ENCODE results near the gene IL17RA.
A peak's percentile ranks its signal among the peaks of the same experiment; 100 is the strongest.

The IL17RA gene

GRCh38 chr22:17138513-17138912, 53.7 kb downstream of the IL17RA start:
- Histone ChIP-seq H2AK5ac (ENCODE audit: low read depth, low read length) (no peak overlapping the region), H2BK120ac (ENCODE audit: low read depth, low read length) (no peak overlapping the region), H3K4ac (ENCODE audit: low read length) (no peak overlapping the region), H3K23ac (ENCODE audit: low read depth, low read length, poor library complexity) (no peak overlapping the region), H2BK5ac (ENCODE audit: low read length) (no peak overlapping the region), H3K14ac (ENCODE audit: low read length) (no peak overlapping the region), H3K27ac (replicated peaks; ENCODE audit: low read length) (no peak overlapping the region), H3K9me3 (replicated peaks in 1 of 2; ENCODE audit: control insufficient read depth in 2 of 2, insufficient read depth in 1 of 2, low read depth in 1 of 2, low read length in 2 of 2) (peaks cover 0 to 2% of the 10 kb centered on the region in 2 donors), H4K8ac (ENCODE audit: low read depth, low read length) (no peak overlapping the region), H3K18ac (ENCODE audit: low read length) (no peak overlapping the region), H3K4me2 (ENCODE audit: insufficient read depth, low read length, poor library complexity, severe bottlenecking) (no peak overlapping the region), H4K91ac (ENCODE audit: low read depth, low read length, poor library complexity) (no peak overlapping the region), H2BK12ac (ENCODE audit: low read length) (no peak overlapping the region), H2AFZ (ENCODE audit: low read length) (no peak overlapping the region), H3K4me3 (ENCODE audit: low read length in 2 of 2) (no peak overlapping the region), H3K79me1 (ENCODE audit: low read depth, low read length) (peaks cover 7% of the 10 kb centered on the region), H2BK15ac (ENCODE audit: low read length) (no peak overlapping the region), H3K27me3 (ENCODE audit: control insufficient read depth in 3 of 3, insufficient read depth in 3 of 3, low read depth in 1 of 3, low read length in 3 of 3) (no peaks in the 10 kb centered on the region), H3K4me1 (ENCODE audit: control insufficient read depth in 2 of 2, insufficient read depth in 1 of 2, low read depth in 1 of 2, low read length in 2 of 2) (peaks cover 0 to 2% of the 10 kb centered on the region in 2 donors), H3K36me3 (replicated peaks in 1 of 2; ENCODE audit: control insufficient read depth in 2 of 2, insufficient read depth in 2 of 2, low read length in 2 of 2) (peaks cover 33 to 71% of the 10 kb centered on the region in 2 donors), H3K9ac (ENCODE audit: low read depth, low read length, poor library complexity) (no peak overlapping the region)
- DNase-seq (ENCODE audit: low spot score), result no peak
- WGBS, 2 donors (ENCODE audit: extremely low coverage in 2 of 2, insufficient read length in 2 of 2, insufficient replicate concordance in 1 of 2), result no CpG with 5 or more reads among the region's 11 CpGs

- no peak overlapping the region for H3K4me3 ChIP-seq (ENCODE audit: low read length in 2 of 2)
- peaks cover 34 to 79% of the 10 kb centered on the region in 2 donors for H3K36me3 ChIP-seq (replicated peaks in 1 of 2; ENCODE audit: control insufficient read depth in 2 of 2, insufficient read depth in 2 of 2, low read length in 2 of 2)
- H3K23ac ChIP-seq (ENCODE audit: low read depth, low read length, poor library complexity), result no peak overlapping the region
- H3K4me1 ChIP-seq (ENCODE audit: control insufficient read depth in 2 of 2, insufficient read depth in 1 of 2, low read depth in 1 of 2, low read length in 2 of 2), result peaks cover 0 to 2% of the 10 kb centered on the region in 2 donors
- DNase-seq (ENCODE audit: low spot score), result no peak
- H3K4ac ChIP-seq (ENCODE audit: low read length), result no peak overlapping the region
- H3K9me3 ChIP-seq (replicated peaks in 1 of 2; ENCODE audit: control insufficient read depth in 2 of 2, insufficient read depth in 1 of 2, low read depth in 1 of 2, low read length in 2 of 2), result peaks cover 0 to under 1% of the 10 kb centered on the region in 2 donors
- no peak overlapping the region for H3K27ac ChIP-seq (replicated peaks; ENCODE audit: low read length)
- H2AK5ac ChIP-seq (ENCODE audit: low read depth, low read length), result no peak overlapping the region
- no peak overlapping the region for H4K91ac ChIP-seq (ENCODE audit: low read depth, low read length, poor library complexity)
- peaks cover 7% of the 10 kb centered on the region for H3K79me1 ChIP-seq (ENCODE audit: low read depth, low read length)
- H2BK120ac ChIP-seq (ENCODE audit: low read depth, low read length), result no peak overlapping the region
- H3K14ac ChIP-seq (ENCODE audit: low read length), result no peak overlapping the region
- no peak overlapping the region for H3K9ac ChIP-seq (ENCODE audit: low read depth, low read length, poor library complexity)
- H2BK15ac ChIP-seq (ENCODE audit: low read length), result no peak overlapping the region
- H3K18ac ChIP-seq (ENCODE audit: low read length), result no peak overlapping the region
- no peak overlapping the region for H4K8ac ChIP-seq (ENCODE audit: low read depth, low read length)
- H3K4me2 ChIP-seq (ENCODE audit: insufficient read depth, low read length, poor library complexity, severe bottlenecking), result no peak overlapping the region
- H2BK5ac ChIP-seq (ENCODE audit: low read length), result no peak overlapping the region
- H2AFZ ChIP-seq (ENCODE audit: low read length), result no peak overlapping the region
- H2BK12ac ChIP-seq (ENCODE audit: low read length), result no peak overlapping the region
- WGBS, 2 donors (ENCODE audit: extremely low coverage in 2 of 2, insufficient read length in 2 of 2, insufficient replicate concordance in 1 of 2), result no CpG with 5 or more reads among the region's 8 CpGs
- no peaks in the 10 kb centered on the region for H3K27me3 ChIP-seq (ENCODE audit: control insufficient read depth in 3 of 3, insufficient read depth in 3 of 3, low read depth in 1 of 3, low read length in 3 of 3)
Observed at GRCh38 chr22:17140022-17140421, 55.2 kb downstream of the IL17RA start.

GRCh38 chr22:17140826-17141766, 56.3 kb downstream of the IL17RA start:
- Histone ChIP-seq H3K36me3 (replicated peaks in 1 of 2; ENCODE audit: control insufficient read depth in 2 of 2, insufficient read depth in 2 of 2, low read length in 2 of 2) (peaks cover 33 to 84% of the 10 kb centered on the region in 2 donors), H3K4ac (ENCODE audit: low read length) (no peak overlapping the region), H3K23ac (ENCODE audit: low read depth, low read length, poor library complexity) (no peak overlapping the region), H3K18ac (ENCODE audit: low read length) (no peak overlapping the region), H2BK120ac (ENCODE audit: low read depth, low read length) (no peak overlapping the region), H3K4me3 (ENCODE audit: low read length in 2 of 2) (no peak overlapping the region), H4K8ac (ENCODE audit: low read depth, low read length) (no peak overlapping the region), H4K91ac (ENCODE audit: low read depth, low read length, poor library complexity) (no peak overlapping the region), H3K27ac (replicated peaks; ENCODE audit: low read length) (no peak overlapping the region), H2AFZ (ENCODE audit: low read length) (no peak overlapping the region), H3K9ac (ENCODE audit: low read depth, low read length, poor library complexity) (no peak overlapping the region), H3K4me1 (ENCODE audit: control insufficient read depth in 2 of 2, insufficient read depth in 1 of 2, low read depth in 1 of 2, low read length in 2 of 2) (no peaks in the 10 kb centered on the region), H2AK5ac (ENCODE audit: low read depth, low read length) (no peak overlapping the region), H3K4me2 (ENCODE audit: insufficient read depth, low read length, poor library complexity, severe bottlenecking) (no peak overlapping the region), H3K27me3 (ENCODE audit: control insufficient read depth in 3 of 3, insufficient read depth in 3 of 3, low read depth in 1 of 3, low read length in 3 of 3) (no peaks in the 10 kb centered on the region), H3K79me1 (ENCODE audit: low read depth, low read length) (peaks cover 10% of the 10 kb centered on the region), H2BK15ac (ENCODE audit: low read length) (no peak overlapping the region), H2BK5ac (ENCODE audit: low read length) (no peak overlapping the region), H2BK12ac (ENCODE audit: low read length) (no peak overlapping the region), H3K14ac (ENCODE audit: low read length) (no peak overlapping the region), H3K9me3 (replicated peaks in 1 of 2; ENCODE audit: control insufficient read depth in 2 of 2, insufficient read depth in 1 of 2, low read depth in 1 of 2, low read length in 2 of 2) (no peaks in the 10 kb centered on the region)
- no peak for DNase-seq (ENCODE audit: low spot score)
- no CpG with 5 or more reads among the region's 9 CpGs for WGBS, 2 donors (ENCODE audit: extremely low coverage in 2 of 2, insufficient read length in 2 of 2, insufficient replicate concordance in 1 of 2)

GRCh38 chr22:17143101-17143500, 58.3 kb downstream of the IL17RA start:
- Histone ChIP-seq H2AFZ (ENCODE audit: low read length) (no peak overlapping the region), H2BK120ac (ENCODE audit: low read depth, low read length) (no peak overlapping the region), H2BK12ac (ENCODE audit: low read length) (no peak overlapping the region), H3K14ac (ENCODE audit: low read length) (no peak overlapping the region), H3K18ac (ENCODE audit: low read length) (no peak overlapping the region), H3K36me3 (replicated peaks in 1 of 2; ENCODE audit: control insufficient read depth in 2 of 2, insufficient read depth in 2 of 2, low read length in 2 of 2) (peaks cover 26 to 85% of the 10 kb centered on the region in 2 donors), H3K4me3 (ENCODE audit: low read length in 2 of 2) (peak overlapping the region in 1 of 2 donors; percentile 2), H3K4ac (ENCODE audit: low read length) (no peak overlapping the region), H3K9ac (ENCODE audit: low read depth, low read length, poor library complexity) (no peak overlapping the region), H4K91ac (ENCODE audit: low read depth, low read length, poor library complexity) (no peak overlapping the region), H3K4me2 (ENCODE audit: insufficient read depth, low read length, poor library complexity, severe bottlenecking) (no peak overlapping the region), H3K4me1 (ENCODE audit: control insufficient read depth in 2 of 2, insufficient read depth in 1 of 2, low read depth in 1 of 2, low read length in 2 of 2) (no peaks in the 10 kb centered on the region), H2AK5ac (ENCODE audit: low read depth, low read length) (no peak overlapping the region), H3K9me3 (replicated peaks in 1 of 2; ENCODE audit: control insufficient read depth in 2 of 2, insufficient read depth in 1 of 2, low read depth in 1 of 2, low read length in 2 of 2) (no peaks in the 10 kb centered on the region), H3K27ac (replicated peaks; ENCODE audit: low read length) (no peak overlapping the region), H2BK5ac (ENCODE audit: low read length) (no peak overlapping the region), H4K8ac (ENCODE audit: low read depth, low read length) (no peak overlapping the region), H3K27me3 (ENCODE audit: control insufficient read depth in 3 of 3, insufficient read depth in 3 of 3, low read depth in 1 of 3, low read length in 3 of 3) (no peaks in the 10 kb centered on the region), H3K79me1 (ENCODE audit: low read depth, low read length) (peaks cover 7% of the 10 kb centered on the region), H3K23ac (ENCODE audit: low read depth, low read length, poor library complexity) (no peak overlapping the region), H2BK15ac (ENCODE audit: low read length) (no peak overlapping the region)
- DNase-seq (ENCODE audit: low spot score), result no peak
- no CpG with 5 or more reads among the region's 9 CpGs for WGBS, 2 donors (ENCODE audit: extremely low coverage in 2 of 2, insufficient read length in 2 of 2, insufficient replicate concordance in 1 of 2)

Data from neuronal stem cell (in vitro differentiated cells).